Caco-2 (cell line): ENCODE measurements around the gene KLC4. TPM values are rescaled to one million over a fixed set of nuclear protein-coding genes. Genes with fewer than 3 reads are reported as not detected.

Experiments
- BruUV-seq: library from RNA; stranded (reverse); fragments of 400-500 nt; replicated peaks from 2 replicates; lab custom pipeline; 2021; lab: Mats Ljungman, UMichigan
- CTCF ChIA-PET: fragments of 300-600 bp; sonication (Branson Sonifier 250); formaldehyde crosslinking; loops from one replicate; lab custom pipeline; 2022; ENCODE audit warnings: antibody characterized with exemption; lab: Charles Lee
- POLR2A ChIA-PET: fragments of 300-600 bp; sonication (Branson Sonifier 250); formaldehyde crosslinking; loops from one replicate; lab custom pipeline; 2022; ENCODE audit warnings: antibody characterized with exemption; lab: Charles Lee
- DNase-seq, 2 experiments: peaks; one replicate each; pipeline versions ENCODE4 v3.0.0 to v3.0.0-alpha.2; 2020 to 2022
- H3K27me3 ChIP-seq: replicated peaks from 2 replicates; pipeline ENCODE4 v1.6.0; 2011; ENCODE audit warnings: low read length; ENCODE audit not compliant: control insufficient read depth, insufficient read depth
- H3K36me3 ChIP-seq: 2 replicates; pipeline ENCODE4 v1.5.1; 2011; ENCODE audit warnings: low read length; ENCODE audit not compliant: control insufficient read depth, insufficient read depth
- H3K4me1 ChIP-seq: fragments of 250-450 bp; sonication (Bioruptor Pico); 2 replicates; pipeline ENCODE4 v1.5.1; 2020; ENCODE audit warnings: mild to moderate bottlenecking
- H3K4me3 ChIP-seq: 2 replicates; pipeline ENCODE4 v1.5.1; 2011; ENCODE audit warnings: low read depth, mild to moderate bottlenecking, control low read depth, low read length
- H3K9me3 ChIP-seq: fragments of 250-450 bp; sonication (Bioruptor Pico); 2 replicates; pipeline ENCODE4 v1.5.1; 2020; ENCODE audit warnings: mild to moderate bottlenecking, moderate library complexity
- H3K27ac Mint-ChIP-seq: one replicate; pipeline ENCODE4 v1.8.0; 2022; ENCODE audit warnings: mixed read lengths; ENCODE audit not compliant: unreplicated experiment
- H3K27me3 Mint-ChIP-seq: one replicate; pipeline ENCODE4 v1.8.0; 2022; ENCODE audit warnings: mixed read lengths; ENCODE audit not compliant: insufficient read depth, unreplicated experiment
- H3K36me3 Mint-ChIP-seq: one replicate; pipeline ENCODE4 v1.8.0; 2022; ENCODE audit warnings: mild to moderate bottlenecking, mixed read lengths; ENCODE audit not compliant: insufficient read depth, unreplicated experiment
- H3K4me1 Mint-ChIP-seq: one replicate; pipeline ENCODE4 v1.8.0; 2022; ENCODE audit warnings: low read depth, mixed read lengths; ENCODE audit not compliant: unreplicated experiment
- H3K4me3 Mint-ChIP-seq: one replicate; pipeline ENCODE4 v1.8.0; 2022; ENCODE audit warnings: mild to moderate bottlenecking, moderate library complexity, mixed read lengths; ENCODE audit not compliant: unreplicated experiment
- H3K9me3 Mint-ChIP-seq: one replicate; pipeline ENCODE4 v1.8.0; 2022; ENCODE audit warnings: mixed read lengths; ENCODE audit not compliant: unreplicated experiment
- intact Hi-C: fragments of 100-400 bp; cut with micrococcal nuclease; formaldehyde crosslinking; loops from one replicate; pipeline ENCODE4 v1.10.0; 2022; ENCODE audit not compliant: unreplicated experiment
- total RNA-seq: library from RNA; stranded (reverse); gene quantifications from 2 replicates; pipeline ENCODE4 v1.2.3, GENCODE V29; 2022
- TF ChIP-seq, protein P1 (sequence below), 2 experiments: fragments of 200-600 bp in 1 of 2; IDR thresholded peaks; 1 replicate in 1 of 2; 2 replicates in 1 of 2; pipeline versions ENCODE4 v1.5.1 to v1.8.0; 2011 to 2022; ENCODE audit warnings: antibody characterized with exemption in 1 of 2, control low read depth in 1 of 2, inconsistent platforms in 1 of 2, low read depth in 1 of 2, low read length in 1 of 2, mild to moderate bottlenecking in 1 of 2, moderate library complexity in 1 of 2; ENCODE audit not compliant: insufficient read depth in 1 of 2, severe bottlenecking in 1 of 2, unreplicated experiment in 1 of 2

KLC4 gene
- total RNA-seq, 1 experiment from 2014 or later, result 47.7 TPM

DNA sequence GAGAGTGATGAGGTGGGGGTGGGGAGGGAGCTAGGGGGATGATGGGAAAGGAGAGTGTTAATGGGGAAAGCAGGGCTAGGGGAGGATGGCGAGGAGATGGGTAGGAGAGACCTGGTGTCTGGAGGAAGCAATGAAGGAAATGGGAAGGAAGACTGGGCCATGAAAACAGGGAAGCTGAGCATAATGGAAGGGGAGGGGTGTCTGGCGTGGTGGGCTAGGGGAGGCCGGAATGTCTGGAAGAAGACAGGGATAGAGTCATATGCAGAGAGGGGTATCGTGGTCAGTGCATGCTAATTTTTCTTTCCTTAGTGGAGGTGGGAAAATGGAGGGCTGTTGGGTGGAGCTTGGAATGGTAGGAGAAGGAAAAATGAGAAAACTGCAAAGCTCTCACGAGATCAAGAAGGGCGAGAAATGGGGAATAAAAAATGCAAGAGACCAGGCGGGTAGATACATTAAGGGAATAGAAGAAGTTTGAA, 45.0 kb upstream of the KLC4 start:
- TF ChIP-seq, protein P1, sequence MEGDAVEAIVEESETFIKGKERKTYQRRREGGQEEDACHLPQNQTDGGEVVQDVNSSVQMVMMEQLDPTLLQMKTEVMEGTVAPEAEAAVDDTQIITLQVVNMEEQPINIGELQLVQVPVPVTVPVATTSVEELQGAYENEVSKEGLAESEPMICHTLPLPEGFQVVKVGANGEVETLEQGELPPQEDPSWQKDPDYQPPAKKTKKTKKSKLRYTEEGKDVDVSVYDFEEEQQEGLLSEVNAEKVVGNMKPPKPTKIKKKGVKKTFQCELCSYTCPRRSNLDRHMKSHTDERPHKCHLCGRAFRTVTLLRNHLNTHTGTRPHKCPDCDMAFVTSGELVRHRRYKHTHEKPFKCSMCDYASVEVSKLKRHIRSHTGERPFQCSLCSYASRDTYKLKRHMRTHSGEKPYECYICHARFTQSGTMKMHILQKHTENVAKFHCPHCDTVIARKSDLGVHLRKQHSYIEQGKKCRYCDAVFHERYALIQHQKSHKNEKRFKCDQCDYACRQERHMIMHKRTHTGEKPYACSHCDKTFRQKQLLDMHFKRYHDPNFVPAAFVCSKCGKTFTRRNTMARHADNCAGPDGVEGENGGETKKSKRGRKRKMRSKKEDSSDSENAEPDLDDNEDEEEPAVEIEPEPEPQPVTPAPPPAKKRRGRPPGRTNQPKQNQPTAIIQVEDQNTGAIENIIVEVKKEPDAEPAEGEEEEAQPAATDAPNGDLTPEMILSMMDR (IDR thresholded peaks at IDR 0.05; ENCODE audit: insufficient read depth in 1 of 2, low read depth in 1 of 2, low read length in 1 of 2, severe bottlenecking in 1 of 2, unreplicated experiment in 1 of 2), result no peak
- intact Hi-C loops, result loop anchor here (1.0 kb wide), 1 partner anchor 46 kb away; no protein-coding TSS in a partner anchor
- peak overlapping the region; percentile 89 for H3K4me3 Mint-ChIP-seq
- no peaks in the 10 kb centered on the region for H3K27me3 Mint-ChIP-seq
- no TSS peak for BruUV-seq
- peaks cover 21% of the 10 kb centered on the region for H3K4me1 Mint-ChIP-seq
- peaks cover 44% of the 10 kb centered on the region for H3K36me3 Mint-ChIP-seq
- peak overlapping the region; percentile 80 for H3K27ac Mint-ChIP-seq
- ChIA-PET POLR2A (interaction anchor here (0.5 to 2.2 kb wide), 16 partner anchors 8 to 1374 kb away, joined by 3 to 24 read pairs (median 4); partner anchors contain the start of genes BICRAL, CNPY3, CUL7 and KLC4), CTCF (interaction anchor here (0.7 to 2.0 kb wide), 5 partner anchors 18 to 157 kb away, joined by 3 to 7 read pairs (median 3); partner anchors contain the start of gene PEX6)
- Histone ChIP-seq H3K27me3 (no peaks in the 10 kb centered on the region), H3K9me3 (no peaks in the 10 kb centered on the region), H3K36me3 (no peaks in the 10 kb centered on the region; the same call in 1 of the 2 replicates), H3K4me1 (0 out of 2 replicates have a peak, but pooled peaks cover 4% of the 10 kb centered on the region), H3K4me3 (peak overlapping the region; percentile 68)
- DNase-seq, result no peak
- no peaks in the 10 kb centered on the region for H3K9me3 Mint-ChIP-seq

- Mint-ChIP-seq H3K4me3 (peak overlapping the region; percentile 36), H3K27ac (no peak overlapping the region), H3K4me1 (peaks cover 21% of the 10 kb centered on the region), H3K9me3 (no peaks in the 10 kb centered on the region), H3K36me3 (peaks cover 36% of the 10 kb centered on the region), H3K27me3 (no peaks in the 10 kb centered on the region)
- BruUV-seq, result no TSS peak
- no peak for DNase-seq
- H3K4me1 ChIP-seq, result peaks cover 12% of the 10 kb centered on the region
- H3K9me3 ChIP-seq, result no peaks in the 10 kb centered on the region
- intact Hi-C loops, result no loop called here
- TF ChIP-seq, protein P1 (IDR thresholded peaks at IDR 0.05; ENCODE audit: insufficient read depth in 1 of 2, low read depth in 1 of 2, low read length in 1 of 2, severe bottlenecking in 1 of 2, unreplicated experiment in 1 of 2), result no peak
- CTCF ChIA-PET, result interaction anchor here (0.5 kb wide), 1 partner anchor 29 kb away, joined by 3 read pairs; no protein-coding TSS in a partner anchor
- H3K27me3 ChIP-seq, result no peaks in the 10 kb centered on the region
- no peaks in the 10 kb centered on the region; the same call in 1 of the 2 replicates for H3K36me3 ChIP-seq
- POLR2A ChIA-PET, result interaction anchor here (0.5 kb wide), 1 partner anchor 70 kb away, joined by 4 read pairs; no protein-coding TSS in a partner anchor
- no peak overlapping the region for H3K4me3 ChIP-seq
Measured at GRCh38 chr6:43016176-43016942, 43.1 kb upstream of the KLC4 start.

DNA sequence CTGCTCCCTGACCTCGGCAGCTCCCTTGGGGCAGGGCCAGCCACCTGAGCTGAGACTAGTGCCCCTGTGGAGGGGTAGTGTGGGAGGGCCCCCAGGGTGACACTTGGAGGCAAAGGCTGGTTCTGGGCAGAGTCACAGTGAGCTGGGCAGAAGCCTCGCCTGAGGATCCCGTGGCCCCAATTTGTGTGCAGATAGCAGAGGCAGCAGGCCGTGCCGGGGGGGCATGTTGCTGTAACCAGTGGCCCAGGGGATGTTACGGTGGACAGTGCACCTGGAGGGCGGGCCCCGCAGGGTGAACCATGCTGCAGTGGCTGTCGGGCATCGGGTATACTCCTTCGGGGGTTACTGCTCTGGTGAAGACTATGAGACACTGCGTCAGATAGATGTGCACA, 42.5 kb upstream of the KLC4 start:
- peaks cover 41% of the 10 kb centered on the region for H3K36me3 Mint-ChIP-seq

More for the DNA sequence above, 42.5 kb upstream of the KLC4 start:
- TF ChIP-seq, protein P1 (IDR thresholded peaks at IDR 0.05; ENCODE audit: insufficient read depth in 1 of 2, low read depth in 1 of 2, low read length in 1 of 2, severe bottlenecking in 1 of 2, unreplicated experiment in 1 of 2), result no peak
- peaks cover 21% of the 10 kb centered on the region for H3K4me1 Mint-ChIP-seq
- H3K9me3 Mint-ChIP-seq, result no peaks in the 10 kb centered on the region
- no TSS peak for BruUV-seq
- H3K36me3 ChIP-seq, result no peaks in the 10 kb centered on the region; the same call in 1 of the 2 replicates
- no peak overlapping the region for H3K4me3 Mint-ChIP-seq
- H3K4me3 ChIP-seq, result no peak overlapping the region
- H3K27me3 Mint-ChIP-seq, result no peaks in the 10 kb centered on the region
- CTCF ChIA-PET, result interaction anchor here (0.5 kb wide), 1 partner anchor 28 kb away, joined by 3 read pairs; no protein-coding TSS in a partner anchor
- no peak overlapping the region for H3K27ac Mint-ChIP-seq
- no peak for DNase-seq
- H3K4me1 ChIP-seq, result peaks cover 12% of the 10 kb centered on the region
- intact Hi-C loops, result no loop called here
- H3K9me3 ChIP-seq, result no peaks in the 10 kb centered on the region
- H3K27me3 ChIP-seq, result no peaks in the 10 kb centered on the region
- POLR2A ChIA-PET, result no interaction called here
